K562 (cell line): ENCODE results near the gene IPO5. TPM values are rescaled to one million over a fixed set of nuclear protein-coding genes. Genes with fewer than 3 reads are reported as not detected.
A peak's percentile ranks its signal among the peaks of the same experiment; 100 is the strongest.

Experiments
- ATAC-seq: fragments of 200-7000 bp; cut with Tn5 transposase; 3 replicates; pipeline ENCODE4 v1.9.1; 2020; ENCODE audit warnings: moderate library complexity
- BruUV-seq: library from RNA; stranded (reverse); fragments of 400-500 nt; replicated peaks from 2 replicates; lab custom pipeline; 2021; lab: Mats Ljungman, UMichigan
- CTCF ChIA-PET: fragments of 300-600 bp; formaldehyde crosslinking; extraction: SDS; loops from one replicate; lab custom pipeline; 2021; ENCODE audit warnings: low intra/inter-chr PET ratio; lab: Yijun Ruan, JAX
- POLR2A ChIA-PET: fragments of 300-600, 350-650 bp; sonication (Branson Sonifier 250); formaldehyde crosslinking; extraction: SDS; loops from one replicate; lab custom pipeline; 2021; ENCODE audit warnings: antibody characterized with exemption, inconsistent platforms; lab: Yijun Ruan, JAX
- DNase-seq, 4 experiments: peaks; one replicate each; pipeline versions ENCODE4 v3.0.0 to v3.0.0-alpha.2; 2011 to 2018; ENCODE audit warnings: low spot score in 3 of 4, mixed read lengths in 3 of 4; ENCODE audit errors: extremely low read depth in 1 of 4
- FAIRE-seq: peaks from 2 replicates; lab custom pipeline; 2011; peaks lifted over from hg19 to GRCh38; lab: Jason Lieb, UNC
- H2AFZ ChIP-seq: 2 replicates; pipeline ENCODE4 v1.6.0; 2011; ENCODE audit warnings: low read depth, low read length, control low read depth, inconsistent platforms
- H3K27ac ChIP-seq: fragments of 200-600 bp; 3 replicates; pipeline ENCODE4 v1.8.0; 2011; ENCODE audit warnings: low read depth, mild to moderate bottlenecking, control low read depth, inconsistent platforms, low read length, moderate library complexity, mixed read lengths; ENCODE audit errors: extremely low read depth
- H3K27me3 ChIP-seq, 2 experiments: fragments of 300-600 bp in 1 of 2; 2 replicates in 1 of 2; 3 replicates in 1 of 2; pipeline versions ENCODE4 v1.6.0 to v1.8.0; 2011; ENCODE audit warnings: inconsistent platforms in 2 of 2, low read length in 2 of 2, mild to moderate bottlenecking in 1 of 2, mixed read lengths in 1 of 2, moderate library complexity in 1 of 2; ENCODE audit not compliant: control insufficient read depth in 2 of 2, insufficient read depth in 2 of 2
- H3K36me3 ChIP-seq: fragments of 300-600 bp; 3 replicates; pipeline ENCODE4 v1.8.0; 2011; ENCODE audit warnings: mild to moderate bottlenecking, low read length, inconsistent platforms; ENCODE audit not compliant: control insufficient read depth, insufficient read depth
- H3K4me1 ChIP-seq, 2 experiments: fragments of 200-600 bp in 1 of 2; replicated peaks in 1 of 2; 2 replicates in 1 of 2; 3 replicates in 1 of 2; pipeline versions ENCODE4 v1.5.1 to v1.8.0; 2011; ENCODE audit warnings: inconsistent platforms in 2 of 2, low read length in 2 of 2, mild to moderate bottlenecking in 1 of 2, mixed read lengths in 1 of 2, moderate library complexity in 1 of 2; ENCODE audit not compliant: control insufficient read depth in 2 of 2, insufficient read depth in 2 of 2
- H3K4me2 ChIP-seq: 2 replicates; pipeline ENCODE4 v1.6.1; 2011; ENCODE audit warnings: low read length, control low read depth, inconsistent platforms, mixed read lengths; ENCODE audit not compliant: insufficient read depth
- H3K4me3 ChIP-seq: fragments of 200-600 bp; sonication (generic), shearing (Covaris generic); 2 replicates; pipeline ENCODE4 v1.5.1; 2016; ENCODE audit warnings: control low read depth, inconsistent platforms
- H3K79me2 ChIP-seq: fragments of 200-600 bp; 3 replicates; pipeline ENCODE4 v1.8.0; 2011; ENCODE audit warnings: low read length, inconsistent platforms; ENCODE audit not compliant: control insufficient read depth, insufficient read depth
- H3K9ac ChIP-seq, 2 experiments: 2 replicates each; pipeline versions ENCODE4 v1.6.0 to v1.6.1; 2011; ENCODE audit warnings: low read depth in 2 of 2, low read length in 2 of 2, control low read depth in 1 of 2, inconsistent platforms in 1 of 2, mild to moderate bottlenecking in 1 of 2, mixed read lengths in 1 of 2; ENCODE audit not compliant: insufficient read depth in 1 of 2
- H3K9me1 ChIP-seq: one replicate; pipeline ENCODE4 v1.6.0; 2011; ENCODE audit warnings: inconsistent platforms, mild to moderate bottlenecking, low read length, moderate library complexity; ENCODE audit not compliant: control insufficient read depth, insufficient read depth
- H3K9me3 ChIP-seq: replicated peaks from 2 replicates; pipeline ENCODE4 v1.5.1; 2011; ENCODE audit warnings: low read depth, low read length, inconsistent platforms; ENCODE audit not compliant: control insufficient read depth, insufficient read depth
- H4K20me1 ChIP-seq: replicated peaks from 2 replicates; pipeline ENCODE4 v1.6.1; 2011; ENCODE audit warnings: low read length, inconsistent platforms, mixed read lengths; ENCODE audit not compliant: control insufficient read depth, insufficient read depth
- BRD4 ChIP-seq: fragments of 200-600 bp; sonication (generic); IDR thresholded peaks from 2 replicates; pipeline ENCODE4 v1.6.1; 2017; ENCODE audit warnings: inconsistent platforms
- CBX5 ChIP-seq: IDR thresholded peaks from 2 replicates; pipeline ENCODE4 v1.6.1; 2014; ENCODE audit warnings: low read depth, borderline replicate concordance
- FOXA3 ChIP-seq, 2 experiments: fragments of 450-650 bp in 1 of 2; sonication (generic) in 1 of 2; formaldehyde crosslinking; IDR thresholded peaks in 1 of 2; conservative IDR thresholded peaks in 1 of 2; 2 replicates each; pipeline versions ENCODE4 v1.4.0 to v1.8.0; 2020 to 2022; ENCODE audit warnings: mild to moderate bottlenecking in 2 of 2, missing genetic modification reagents in 1 of 2
- MYNN ChIP-seq, 2 experiments: sonication (generic); formaldehyde crosslinking in 1 of 2; IDR thresholded peaks; 2 replicates each; pipeline versions ENCODE4 v1.5.0 to v1.6.1; 2016 to 2020; ENCODE audit warnings: antibody characterized with exemption in 1 of 2, missing genetic modification reagents in 1 of 2
- PHF20 ChIP-seq: fragments of 450-650 bp; IDR thresholded peaks from 2 replicates; pipeline ENCODE4 v1.6.1; 2018; ENCODE audit not compliant: partially characterized antibody
- SP1 ChIP-seq: sonication (generic); formaldehyde crosslinking; IDR thresholded peaks from 2 replicates; pipeline ENCODE4 v1.8.1; 2022; ENCODE audit warnings: mild to moderate bottlenecking, missing genetic modification reagents
- TCFL5 ChIP-seq: fragments of 250-450 bp; sonication (Bioruptor Pico); conservative IDR thresholded peaks from 2 replicates; pipeline ENCODE4 v1.6.1; 2021; ENCODE audit warnings: mild to moderate bottlenecking, moderate library complexity, matching md5 sums
- ZNF780A ChIP-seq: fragments of 250-450 bp; sonication (Bioruptor Pico); IDR thresholded peaks from 2 replicates; pipeline ENCODE4 v1.5.0; 2021; ENCODE audit warnings: mild to moderate bottlenecking
- whole genome bisulfite sequencing: fragments of 100-300 bp; shearing (Covaris generic); methylation state at CpG from one replicate; pipeline ENCODE4 v1.1.6; 2016; ENCODE audit warnings: low coverage, mixed read lengths; ENCODE audit not compliant: insufficient coverage; ENCODE audit errors: missing lambda C conversion rate; 5-methylcytosine and 5-hydroxymethylcytosine counted together
- in situ Hi-C: fragments of 300-500 bp; cut with MboI; formaldehyde crosslinking; loops from 4 replicates; pipeline ENCODE4 v1.15.0; 2018; ENCODE audit warnings: inconsistent platforms, mixed read lengths
- intact Hi-C: fragments of 100-400 bp; cut with micrococcal nuclease; formaldehyde crosslinking; loops from 2 replicates; pipeline ENCODE4 v1.14.2; 2022
- polyA plus RNA-seq, 8 experiments: library from polyadenylated mRNA; depleted of rRNA in 4 of 8; stranded (reverse) in 5 of 8; unstranded in 3 of 8; fragments of >200 nt; fragmentation: Nextera tagmentation in 2 of 8; fragmentation: Illumina TruSeq in 1 of 8; extraction: Ambion mirVana in 2 of 8; extraction: Trizol in 1 of 8; gene quantifications; 2 replicates each; pipeline versions ENCODE4 v1.2.1 to v1.2.3, GENCODE V29; 2011 to 2014; ENCODE audit warnings: inconsistent platforms in 1 of 8, missing spikeins in 1 of 8
- total RNA-seq, 7 experiments: library from RNA; depleted of rRNA in 6 of 7; stranded (reverse); fragments of >200 nt in 6 of 7; fragmentation: Illumina TruSeq in 2 of 7; extraction: Trizol in 2 of 7; gene quantifications; 2 replicates each; pipeline versions ENCODE4 v1.2.1 to v1.2.3, GENCODE V29; 2011 to 2021; ENCODE audit warnings: low replicate concordance in 1 of 7
- TF ChIP-seq, protein P1 (sequence below): fragments of 250-450 bp; sonication (Bioruptor Pico); IDR thresholded peaks from 2 replicates; pipeline ENCODE4 v1.9.0; 2021; ENCODE audit warnings: mild to moderate bottlenecking
- TF ChIP-seq, protein P2 (sequence below): IDR thresholded peaks from 2 replicates; pipeline ENCODE4 v1.6.1; 2011; ENCODE audit not compliant: insufficient read length; ENCODE audit errors: extremely low read depth
- TF ChIP-seq, protein P3 (sequence below), 3 experiments: fragments of 200-800 bp in 1 of 3; sonication (Bioruptor generic) in 1 of 3; sonication (generic) in 1 of 3; formaldehyde crosslinking in 1 of 3; IDR thresholded peaks; 2 replicates each; pipeline versions ENCODE4 v1.6.1 to v1.8.0; 2016 to 2022; ENCODE audit warnings: mild to moderate bottlenecking in 2 of 3, missing compliant biosample characterization in 2 of 3, missing genetic modification characterization in 2 of 3, missing genetic modification reagents in 1 of 3

IPO5 gene
- total and polyA plus RNA-seq, 9 of the 15 experiments (the other 6 are each of a cell fraction or from before 2014, with no cell fraction given): 45.8 to 206 (median 134) TPM

DNA sequence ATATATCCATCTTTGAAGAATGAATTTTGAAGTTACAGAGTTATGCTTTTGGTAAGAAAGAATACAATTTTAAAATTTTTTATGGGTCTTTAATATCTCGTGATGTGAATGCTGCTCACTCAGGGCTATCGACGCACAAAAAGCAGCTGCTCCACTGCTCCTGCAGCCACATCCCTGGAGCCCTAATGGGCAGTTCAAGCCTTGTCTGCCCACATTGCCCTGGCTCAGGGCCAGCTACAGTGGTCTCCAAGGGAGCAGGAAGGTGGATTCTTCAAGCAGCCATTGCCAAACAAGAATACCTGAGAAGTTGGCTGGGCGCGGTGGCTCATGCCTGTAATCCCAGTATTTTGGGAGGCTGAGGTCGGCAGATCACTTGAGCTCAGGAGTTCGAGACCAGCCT lies 85.8 kb downstream of the IPO5 start (continued):
- TF ChIP-seq SP1 (CRISPR knock-in tag) (no peak), MYNN (IDR thresholded peaks at IDR 0.05) (no peak), MYNN (CRISPR knock-in tag; IDR thresholded peaks at IDR 0.05) (no peak), BRD4 (no peak), ZNF780A (CRISPR knock-in tag) (no peak)
- TF ChIP-seq, protein P1, sequence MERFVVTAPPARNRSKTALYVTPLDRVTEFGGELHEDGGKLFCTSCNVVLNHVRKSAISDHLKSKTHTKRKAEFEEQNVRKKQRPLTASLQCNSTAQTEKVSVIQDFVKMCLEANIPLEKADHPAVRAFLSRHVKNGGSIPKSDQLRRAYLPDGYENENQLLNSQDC (CRISPR knock-in tag): no peak

DNA sequence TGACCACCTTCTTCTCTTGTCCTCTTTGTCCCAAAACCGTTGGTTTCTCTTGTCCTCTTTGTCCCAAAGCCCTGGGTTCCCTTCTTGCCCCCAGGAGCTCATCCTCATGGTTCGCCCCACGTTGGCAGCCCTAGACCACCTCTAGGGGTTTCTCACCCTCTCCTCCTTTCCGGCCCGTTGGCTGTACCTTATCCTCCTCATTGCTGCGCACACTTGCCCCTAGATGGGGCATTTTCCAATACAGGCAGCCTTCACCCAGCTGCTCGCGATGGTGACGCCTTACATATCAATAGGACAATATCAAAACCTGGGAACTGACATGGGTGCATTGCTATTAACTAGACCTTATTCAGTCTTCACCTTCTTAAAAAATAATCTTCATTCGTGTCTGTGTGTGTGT lies 86.5 kb downstream of the IPO5 start:
- Histone ChIP-seq H3K36me3 (no peaks in the 10 kb centered on the region), H3K9me1 (no peaks in the 10 kb centered on the region), H3K27ac (no peak overlapping the region), H3K4me2 (no peak overlapping the region), H3K4me3 (no peak overlapping the region), H2AFZ (no peak overlapping the region), H3K4me1 (no peaks in the 10 kb centered on the region; a peak in 1 of 5 replicates), H3K9me3 (no peaks in the 10 kb centered on the region), H3K79me2 (no peaks in the 10 kb centered on the region), H3K9ac (no peak overlapping the region), H4K20me1 (no peaks in the 10 kb centered on the region), H3K27me3 (peaks cover 3 to 25% of the 10 kb centered on the region in 2 experiments; a peak in 4 of 5 replicates)
- WGBS: 4% methylated on average over 7 of the region's 10 CpGs
- intact Hi-C loops (loop anchor here (10.0 kb wide), 1 partner anchor 635 kb away; no protein-coding TSS in a partner anchor), in situ Hi-C loops (no loop called here)
- no TSS peak for BruUV-seq
- no peak for DNase-seq
- no peak for FAIRE-seq
- ChIA-PET CTCF (interaction anchor here (0.6 kb wide), 1 partner anchor 10 kb away, joined by 6 read pairs; no protein-coding TSS in a partner anchor), POLR2A (interaction anchor here (0.9 kb wide), 1 partner anchor 9 kb away, joined by 4 read pairs; no protein-coding TSS in a partner anchor)
- peak; percentile 45; the same call in 2 of the 3 replicates for ATAC-seq
- TF ChIP-seq, protein P2, sequence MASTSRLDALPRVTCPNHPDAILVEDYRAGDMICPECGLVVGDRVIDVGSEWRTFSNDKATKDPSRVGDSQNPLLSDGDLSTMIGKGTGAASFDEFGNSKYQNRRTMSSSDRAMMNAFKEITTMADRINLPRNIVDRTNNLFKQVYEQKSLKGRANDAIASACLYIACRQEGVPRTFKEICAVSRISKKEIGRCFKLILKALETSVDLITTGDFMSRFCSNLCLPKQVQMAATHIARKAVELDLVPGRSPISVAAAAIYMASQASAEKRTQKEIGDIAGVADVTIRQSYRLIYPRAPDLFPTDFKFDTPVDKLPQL: no peak
- TF ChIP-seq, protein P3, sequence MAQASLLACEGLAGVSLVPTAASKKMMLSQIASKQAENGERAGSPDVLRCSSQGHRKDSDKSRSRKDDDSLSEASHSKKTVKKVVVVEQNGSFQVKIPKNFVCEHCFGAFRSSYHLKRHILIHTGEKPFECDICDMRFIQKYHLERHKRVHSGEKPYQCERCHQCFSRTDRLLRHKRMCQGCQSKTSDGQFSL (CRISPR knock-in tag; IDR thresholded peaks at IDR 0.05): no peak
- TF ChIP-seq, protein P3 (tag; IDR thresholded peaks at IDR 0.05): no peak
- TF ChIP-seq CBX5 (no peak), MYNN (IDR thresholded peaks at IDR 0.05) (no peak), MYNN (CRISPR knock-in tag; IDR thresholded peaks at IDR 0.05) (no peak), TCFL5 (no peak), PHF20 (no peak), FOXA3 (CRISPR knock-in tag; conservative IDR thresholded peaks at IDR 0.05 in 1 of 2, IDR thresholded peaks at IDR 0.05 in 1 of 2) (no peak)
